HL-60/S4 (cell line): ENCODE data around the gene BEST1.

Experiments used
- in situ Hi-C: fragments of 300-500 bp; cut with MboI; formaldehyde crosslinking; loops from 2 replicates; pipeline ENCODE4 v1.14.3; 2022; ENCODE audit warnings: low sequenced_read_pairs

BEST1 gene

DNA sequence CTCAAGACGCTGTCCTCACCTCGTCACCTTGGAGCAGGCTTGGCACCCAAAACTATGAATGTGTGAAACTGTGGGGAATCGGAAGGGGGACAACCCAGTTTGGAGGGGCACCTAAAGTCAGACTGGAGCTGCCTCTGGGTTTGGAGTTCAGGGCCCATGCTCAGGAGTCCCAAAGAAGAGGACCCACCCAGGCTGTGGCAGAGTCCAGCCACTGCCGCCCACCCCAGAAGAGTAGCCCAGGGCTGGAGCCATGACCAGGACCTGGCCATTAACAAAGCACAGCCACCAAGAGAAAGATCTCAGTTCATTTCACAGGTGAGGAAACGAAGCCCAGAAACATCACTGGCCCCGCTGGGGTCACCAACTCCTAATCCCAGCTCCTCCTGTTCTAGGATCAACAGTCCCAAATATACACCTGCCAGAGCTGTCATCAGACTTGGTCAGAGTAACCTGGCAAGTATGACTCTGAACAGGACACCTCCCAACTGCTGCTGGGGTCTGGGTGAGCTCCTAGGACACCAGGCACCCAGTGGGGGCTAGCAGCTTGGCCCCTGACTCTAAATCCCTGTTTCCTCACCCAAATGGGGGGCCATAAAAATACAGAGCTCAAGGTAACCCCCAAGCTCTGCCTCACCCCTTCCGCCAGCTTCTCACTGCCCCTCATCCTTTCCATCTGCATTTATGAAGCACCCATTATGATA is 35.5 kb upstream of the BEST1 start:
- in situ Hi-C loops: no loop called here

DNA sequence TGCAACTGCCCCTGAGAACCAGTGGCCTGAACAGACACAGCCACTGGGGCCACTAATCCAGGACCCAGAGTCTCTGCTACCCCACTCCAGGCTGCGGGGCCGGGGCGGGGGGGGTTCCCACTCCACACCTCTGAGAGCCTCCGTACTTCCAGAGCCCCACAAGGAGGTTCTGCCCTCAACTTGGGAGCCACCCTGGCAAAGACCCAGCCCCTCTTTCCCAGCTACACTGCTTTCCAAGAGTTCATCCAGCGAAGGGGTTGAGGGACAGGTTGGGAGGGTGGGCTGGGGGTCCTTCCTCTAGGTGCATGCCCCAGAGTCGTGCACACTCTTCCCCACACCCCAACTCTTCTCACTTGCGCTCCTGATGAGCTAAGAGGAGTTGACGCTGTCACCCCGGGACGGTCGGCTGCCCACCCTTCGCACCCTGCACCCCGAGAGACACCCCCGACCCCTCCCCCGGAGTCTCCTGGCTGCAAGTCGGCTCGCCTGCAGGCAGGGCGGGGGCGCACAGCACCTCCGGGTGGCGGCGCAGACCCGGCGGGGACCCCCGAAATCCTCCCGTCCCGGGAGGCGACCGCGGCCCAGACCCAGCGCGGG is 33.3 kb upstream of the BEST1 start:
- in situ Hi-C loops: no loop called here

- in situ Hi-C loops: no loop called here
Observed at GRCh38 chr11:61917334-61918109, 32.6 kb upstream of the BEST1 start, which contains the start of gene RAB3IL1. Gene RAB3IL1, minus strand, starts transcription at chr11:61917566. Its CDS starts 199 bp downstream, at chr11:61917367.

GRCh38 chr11:61918251-61918937 is 31.8 kb upstream of the BEST1 start:
- in situ Hi-C loops: no loop called here

DNA sequence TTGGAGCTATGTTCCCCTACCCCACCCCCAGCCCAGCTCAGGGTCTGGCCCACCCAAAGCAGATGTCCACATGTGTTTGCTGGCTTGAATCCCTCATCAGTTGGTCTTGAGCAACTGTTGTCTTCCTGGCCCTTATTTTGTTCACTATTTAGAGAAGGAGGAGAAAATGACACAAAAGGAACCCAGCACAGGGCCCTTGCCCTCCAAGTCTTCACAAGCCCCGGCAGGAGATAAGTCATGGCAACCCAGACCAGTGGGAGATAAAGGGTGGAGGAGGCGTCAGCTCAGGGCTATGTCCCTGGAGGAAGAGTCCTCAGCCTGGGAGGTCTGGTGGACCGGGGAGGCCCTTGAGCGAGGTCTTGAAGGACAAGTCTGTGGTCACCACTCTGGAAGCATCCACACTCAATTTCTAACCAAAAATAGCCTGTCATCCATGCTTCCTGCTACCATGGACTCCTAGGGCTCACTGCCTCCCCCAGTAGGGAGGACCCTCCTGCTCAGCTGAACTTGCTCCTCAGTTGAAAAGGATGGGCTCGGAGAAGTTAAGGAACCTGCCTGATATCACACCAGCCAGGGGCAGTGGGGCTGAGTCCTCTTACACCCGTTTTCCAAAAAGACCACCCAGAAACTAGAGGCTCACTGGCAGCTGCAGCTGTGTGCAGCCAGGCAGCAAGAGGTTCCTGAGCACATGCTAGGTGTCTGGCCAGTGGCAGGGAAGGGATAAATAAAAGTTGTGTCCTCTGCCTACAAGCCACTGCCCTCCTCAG is 31.0 kb upstream of the BEST1 start:
- in situ Hi-C loops: no loop called here

DNA sequence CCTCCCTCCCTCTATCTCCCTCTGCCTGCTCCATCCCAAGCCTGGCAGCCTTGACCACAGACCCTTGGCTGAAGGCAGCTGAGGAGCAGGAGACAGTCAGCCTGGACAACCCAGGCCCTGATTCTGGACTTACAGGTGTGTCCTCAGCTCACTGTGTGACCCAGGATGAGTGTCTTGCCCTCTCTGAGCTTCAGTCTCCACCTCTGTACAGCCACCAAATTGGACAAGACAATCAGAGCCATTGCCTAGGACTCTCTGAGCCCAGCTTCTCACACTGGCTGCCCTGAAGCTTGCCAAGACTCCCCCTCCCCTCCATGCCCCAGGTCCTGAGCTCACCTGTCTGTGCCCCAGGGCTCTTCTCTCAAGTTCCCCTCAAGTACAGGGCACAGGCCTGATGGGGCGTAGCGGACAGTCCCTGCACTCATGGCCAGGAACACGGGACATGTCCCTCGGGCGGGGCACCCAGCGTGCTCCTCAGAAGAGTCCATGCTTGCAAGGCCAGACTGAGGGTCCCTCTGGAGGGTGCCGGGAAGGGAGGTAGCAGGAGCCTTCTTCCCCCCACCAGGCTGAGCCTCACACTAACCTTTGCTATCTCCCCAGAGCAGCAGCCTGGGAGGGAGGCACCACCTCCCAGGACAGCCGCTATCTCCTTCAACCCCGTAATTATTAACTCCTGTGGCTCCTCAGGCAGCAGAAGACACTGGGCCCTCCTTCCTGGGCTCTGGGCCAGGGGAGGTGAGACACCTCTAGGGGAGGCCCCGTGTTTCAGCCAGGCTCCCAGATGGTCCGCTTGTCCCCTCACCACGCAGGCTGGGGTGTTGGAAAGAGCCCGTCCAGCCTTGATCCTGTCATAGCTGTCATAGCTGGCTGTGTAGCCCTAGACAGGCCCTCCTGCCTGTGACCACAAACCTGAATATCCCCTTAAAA is 30.2 kb upstream of the BEST1 start:
- in situ Hi-C loops: no loop called here

DNA sequence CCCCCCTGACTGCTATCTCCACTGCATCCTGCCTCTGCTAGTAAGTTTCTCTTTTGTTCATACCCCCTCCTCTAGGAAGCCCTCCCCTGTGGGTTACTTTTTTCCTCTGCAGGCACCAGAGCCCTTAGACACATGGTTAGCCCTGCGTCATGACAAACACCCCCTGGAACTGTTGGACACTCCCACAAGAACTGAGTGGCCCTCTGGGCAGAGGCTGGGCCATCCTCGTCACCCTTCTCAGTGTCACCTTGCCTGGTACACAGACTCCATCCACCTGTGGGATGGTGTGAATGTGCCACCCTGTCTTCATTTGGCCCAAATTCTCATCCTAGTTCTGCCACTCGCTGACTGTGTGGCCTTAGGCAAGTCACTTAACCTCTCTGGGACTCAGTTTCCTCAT is 28.7 kb upstream of the BEST1 start:
- in situ Hi-C loops: no loop called here

DNA sequence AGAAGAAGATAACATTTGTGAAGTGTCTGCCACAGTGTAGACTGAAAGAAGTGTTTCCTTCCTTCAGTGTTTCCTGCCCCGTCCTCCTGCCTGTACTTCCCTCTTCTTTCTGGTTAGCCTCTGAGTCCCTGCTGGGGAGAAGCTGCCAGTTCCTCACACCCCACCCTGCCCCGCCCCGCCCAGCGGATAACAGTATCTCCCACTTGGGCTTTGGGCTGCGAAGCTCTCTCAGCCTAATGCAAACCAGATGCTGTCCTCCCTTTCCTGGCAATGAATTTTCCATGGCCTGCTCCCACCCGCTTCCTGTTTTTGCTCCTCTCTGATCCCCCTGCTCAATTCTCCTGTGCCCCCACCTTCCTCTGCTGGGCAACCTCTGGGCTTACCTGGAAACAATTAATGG is 27.6 kb upstream of the BEST1 start:
- in situ Hi-C loops: no loop called here

- in situ Hi-C loops: no loop called here
Observed at GRCh38 chr11:61923166-61924063, 26.7 kb upstream of the BEST1 start.

DNA sequence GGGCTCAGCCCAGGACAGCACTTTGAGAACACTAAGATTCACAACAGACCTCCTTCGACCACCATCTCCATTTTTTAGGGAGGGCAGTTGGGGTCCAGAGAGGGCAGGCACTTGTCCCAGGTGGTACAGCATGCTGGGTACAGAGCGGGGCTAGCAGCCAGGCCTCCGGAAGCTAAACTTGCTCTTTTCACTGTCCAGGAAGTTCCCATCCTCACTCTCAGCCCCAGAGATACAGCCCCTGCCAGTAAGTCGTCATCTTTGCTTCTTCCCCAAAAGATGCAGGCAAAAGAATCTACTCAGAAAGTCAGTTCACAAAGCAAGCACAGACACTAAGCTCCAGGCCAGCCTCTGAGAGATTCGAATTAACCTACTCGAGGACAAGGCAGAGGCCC is 26.1 kb upstream of the BEST1 start:
- in situ Hi-C loops: no loop called here

DNA sequence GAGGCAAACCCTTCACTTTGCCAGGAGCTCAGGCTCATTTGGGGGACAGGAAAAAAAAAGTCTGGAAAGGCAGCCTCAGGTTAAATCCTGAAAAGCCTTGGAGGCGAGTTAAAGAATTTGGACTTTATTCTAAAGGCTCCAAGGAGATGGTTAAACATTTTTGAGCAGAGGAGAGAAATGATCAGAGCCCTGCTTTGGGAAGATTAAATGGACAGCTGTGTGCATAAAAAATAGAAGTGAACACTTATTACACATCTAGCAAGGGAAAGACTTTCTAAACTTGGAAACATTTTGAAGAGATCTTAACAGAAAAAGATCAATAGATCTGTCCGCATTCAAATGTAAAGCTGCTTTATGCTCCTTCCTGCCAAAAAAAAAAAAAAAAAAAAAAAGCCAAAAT is 24.4 kb upstream of the BEST1 start:
- in situ Hi-C loops: no loop called here

GRCh38 chr11:61926235-61926634 is 23.9 kb upstream of the BEST1 start:
- in situ Hi-C loops: no loop called here

GRCh38 chr11:61927501-61927900 is 22.6 kb upstream of the BEST1 start:
- in situ Hi-C loops: no loop called here

- in situ Hi-C loops: no loop called here
Observed at GRCh38 chr11:61928606-61929005, 21.5 kb upstream of the BEST1 start.

DNA sequence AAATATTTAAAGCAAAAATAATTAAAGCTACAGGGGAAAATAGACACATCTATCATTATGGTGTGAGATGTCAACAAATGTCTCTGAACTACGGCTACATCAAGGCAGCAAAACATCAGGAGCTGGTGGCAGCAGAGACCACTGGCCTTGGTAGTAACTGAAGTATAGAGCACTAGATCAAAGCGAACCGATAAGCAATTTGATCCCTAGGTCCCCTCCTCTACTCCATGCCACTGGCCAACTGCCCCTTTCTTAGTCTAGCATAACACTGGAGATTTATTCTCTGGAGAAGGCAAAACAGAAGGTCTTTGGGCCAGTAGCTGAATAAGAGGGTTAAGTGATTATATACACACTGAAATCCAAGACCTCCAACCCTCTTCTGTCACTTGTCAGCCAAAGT is 19.2 kb upstream of the BEST1 start:
- in situ Hi-C loops: no loop called here

DNA sequence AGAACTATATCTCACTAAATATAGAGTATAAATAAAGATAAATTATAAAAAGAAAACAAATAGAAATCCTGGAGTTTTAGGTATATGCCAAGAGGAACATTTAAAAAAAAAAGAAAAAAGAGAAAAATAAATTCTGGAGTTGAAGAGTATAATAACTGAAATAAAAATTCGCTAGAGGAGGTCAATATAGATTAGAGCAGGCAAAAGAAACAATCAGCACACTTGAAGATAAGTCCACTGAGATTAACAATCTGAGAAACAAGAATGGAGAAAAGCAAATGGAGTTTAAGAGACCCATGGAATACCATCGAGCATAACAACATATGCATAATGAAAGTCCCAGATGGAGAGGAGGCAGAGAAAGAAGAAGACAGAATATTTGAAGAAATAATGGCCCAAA is 14.3 kb upstream of the BEST1 start:
- in situ Hi-C loops: no loop called here

- in situ Hi-C loops: no loop called here
Observed at GRCh38 chr11:61940466-61940865, 9.7 kb upstream of the BEST1 start.

GRCh38 chr11:61945191-61945590 is 5.0 kb upstream of the BEST1 start:
- in situ Hi-C loops: no loop called here

DNA sequence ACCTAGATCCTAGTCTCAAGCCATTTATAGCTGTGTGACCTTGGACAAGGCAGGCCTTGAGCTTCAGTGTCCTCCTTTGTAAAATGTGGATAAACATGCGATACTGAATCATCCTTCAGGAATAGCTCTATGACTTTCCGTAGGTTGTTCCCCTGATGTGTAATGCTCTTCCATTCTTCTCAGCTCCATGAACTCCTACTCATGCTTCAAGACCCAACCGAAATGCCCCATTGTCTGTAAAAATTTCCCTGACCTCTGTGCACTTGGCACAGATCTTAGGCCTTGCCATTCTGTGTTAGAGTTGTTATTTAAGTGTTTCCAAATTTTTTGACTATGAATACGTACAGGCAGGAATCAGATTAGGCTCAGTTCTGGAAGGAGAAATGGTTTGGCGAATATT is 3.3 kb upstream of the BEST1 start:
- in situ Hi-C loops: no loop called here
